Measurements from ENCODE around the gene DOK4.
A peak's percentile ranks its signal among the peaks of the same experiment; 100 is the strongest.

Gene DOK4

DNA sequence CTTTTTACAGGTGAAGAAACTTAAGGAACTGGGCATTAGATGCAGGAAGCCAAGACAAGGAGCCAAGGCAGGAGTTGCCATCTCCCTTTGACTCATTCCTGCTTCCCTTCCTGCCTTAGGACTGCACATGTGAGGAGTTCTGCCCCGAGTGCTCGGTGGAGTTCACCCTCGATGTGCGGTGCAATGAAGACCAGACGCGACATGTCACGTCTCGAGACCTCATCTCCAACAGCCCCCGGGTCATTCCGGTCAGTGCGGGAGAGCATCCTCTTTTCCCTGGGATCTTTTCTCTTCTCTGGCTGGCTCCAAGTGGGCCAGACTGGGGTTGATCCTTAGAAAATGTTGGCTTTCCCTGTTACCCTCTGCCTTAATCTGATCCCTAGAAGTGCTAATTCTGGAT is 17.2 kb downstream of the DOK4 start:
- H3K4me3 ChIP-seq (replicated peaks; ENCODE audit: low read depth, low read length): no peak overlapping the region
- TF ChIP-seq, protein P1, sequence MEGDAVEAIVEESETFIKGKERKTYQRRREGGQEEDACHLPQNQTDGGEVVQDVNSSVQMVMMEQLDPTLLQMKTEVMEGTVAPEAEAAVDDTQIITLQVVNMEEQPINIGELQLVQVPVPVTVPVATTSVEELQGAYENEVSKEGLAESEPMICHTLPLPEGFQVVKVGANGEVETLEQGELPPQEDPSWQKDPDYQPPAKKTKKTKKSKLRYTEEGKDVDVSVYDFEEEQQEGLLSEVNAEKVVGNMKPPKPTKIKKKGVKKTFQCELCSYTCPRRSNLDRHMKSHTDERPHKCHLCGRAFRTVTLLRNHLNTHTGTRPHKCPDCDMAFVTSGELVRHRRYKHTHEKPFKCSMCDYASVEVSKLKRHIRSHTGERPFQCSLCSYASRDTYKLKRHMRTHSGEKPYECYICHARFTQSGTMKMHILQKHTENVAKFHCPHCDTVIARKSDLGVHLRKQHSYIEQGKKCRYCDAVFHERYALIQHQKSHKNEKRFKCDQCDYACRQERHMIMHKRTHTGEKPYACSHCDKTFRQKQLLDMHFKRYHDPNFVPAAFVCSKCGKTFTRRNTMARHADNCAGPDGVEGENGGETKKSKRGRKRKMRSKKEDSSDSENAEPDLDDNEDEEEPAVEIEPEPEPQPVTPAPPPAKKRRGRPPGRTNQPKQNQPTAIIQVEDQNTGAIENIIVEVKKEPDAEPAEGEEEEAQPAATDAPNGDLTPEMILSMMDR (IDR thresholded peaks at IDR 0.05; ENCODE audit: low read depth, low read length, missing control alignments): no peak
- DNase-seq (ENCODE audit: extremely low read depth, low read depth): no peak

DNA sequence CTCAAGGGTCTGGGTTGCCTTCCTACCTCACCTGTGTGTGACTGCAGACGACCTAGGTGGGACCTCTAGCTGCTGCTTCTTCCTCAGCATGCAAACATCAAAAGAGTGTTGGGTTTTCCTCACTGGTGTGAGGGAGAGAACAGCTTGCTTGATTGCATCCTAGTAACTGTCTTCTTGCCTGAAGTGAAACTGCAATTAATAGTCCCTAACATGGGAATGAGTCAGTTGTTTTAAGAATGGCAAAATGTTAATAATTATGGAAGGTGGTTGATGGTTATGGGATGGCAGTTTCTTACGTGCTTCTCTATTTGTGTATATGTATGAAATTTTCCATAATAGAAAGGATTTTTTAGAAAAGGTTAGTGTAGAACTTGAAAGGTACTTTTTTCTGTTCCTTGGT is 17.9 kb downstream of the DOK4 start:
- TF ChIP-seq, protein P1 (IDR thresholded peaks at IDR 0.05; ENCODE audit: low read depth, low read length, missing control alignments): no peak
- no peak overlapping the region for H3K4me3 ChIP-seq (replicated peaks; ENCODE audit: low read depth, low read length)
- no peak for DNase-seq (ENCODE audit: extremely low read depth, low read depth)

DNA sequence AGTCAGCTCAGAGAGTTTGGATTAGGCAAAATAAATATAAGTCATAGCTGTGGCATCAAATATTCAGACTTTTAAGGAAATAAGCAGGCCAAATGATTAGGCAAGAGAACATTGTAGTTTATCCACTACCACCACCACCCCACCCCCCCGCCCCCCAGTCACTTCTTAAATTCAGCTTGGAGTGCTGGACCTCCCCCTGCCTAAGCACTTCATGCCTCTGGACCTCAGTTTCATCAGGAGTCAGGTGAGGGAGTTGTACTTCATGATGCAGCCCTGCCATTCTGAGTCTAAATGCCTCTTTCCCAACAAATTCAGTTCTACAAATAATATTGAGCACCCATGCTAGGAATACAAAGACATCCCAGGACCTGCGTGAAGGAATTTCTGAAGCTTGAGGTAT is 21.8 kb downstream of the DOK4 start:
- no peak overlapping the region for H3K4me3 ChIP-seq (replicated peaks; ENCODE audit: low read depth, low read length)
- TF ChIP-seq, protein P1 (IDR thresholded peaks at IDR 0.05; ENCODE audit: low read depth, low read length, missing control alignments): no peak
- DNase-seq (ENCODE audit: extremely low read depth, low read depth): no peak

DNA sequence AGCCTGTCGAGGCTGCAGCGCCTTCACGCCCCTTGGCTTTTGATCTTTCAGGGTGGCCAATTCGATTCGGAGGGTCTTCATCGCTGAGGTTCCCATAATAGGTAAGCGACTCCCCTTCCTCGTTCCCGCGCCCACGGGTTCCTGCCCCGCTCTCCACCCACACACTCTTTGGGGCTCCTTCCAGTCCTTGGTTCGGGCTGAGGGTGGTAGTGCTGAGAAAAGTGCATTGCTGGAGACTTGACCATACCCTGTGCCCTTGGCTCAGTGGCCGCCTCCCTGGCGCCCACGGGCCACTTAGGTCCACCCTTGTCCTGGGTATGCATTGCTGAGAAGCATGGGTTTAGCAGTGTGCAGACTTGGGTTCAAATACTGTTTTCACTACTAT is 23.3 kb downstream of the DOK4 start:
- H3K4me3 ChIP-seq (replicated peaks; ENCODE audit: low read depth, low read length): peak overlapping the region; percentile 94
- TF ChIP-seq, protein P1 (IDR thresholded peaks at IDR 0.05; ENCODE audit: low read depth, low read length, missing control alignments): no peak
- DNase-seq (ENCODE audit: extremely low read depth, low read depth): no peak

DNA sequence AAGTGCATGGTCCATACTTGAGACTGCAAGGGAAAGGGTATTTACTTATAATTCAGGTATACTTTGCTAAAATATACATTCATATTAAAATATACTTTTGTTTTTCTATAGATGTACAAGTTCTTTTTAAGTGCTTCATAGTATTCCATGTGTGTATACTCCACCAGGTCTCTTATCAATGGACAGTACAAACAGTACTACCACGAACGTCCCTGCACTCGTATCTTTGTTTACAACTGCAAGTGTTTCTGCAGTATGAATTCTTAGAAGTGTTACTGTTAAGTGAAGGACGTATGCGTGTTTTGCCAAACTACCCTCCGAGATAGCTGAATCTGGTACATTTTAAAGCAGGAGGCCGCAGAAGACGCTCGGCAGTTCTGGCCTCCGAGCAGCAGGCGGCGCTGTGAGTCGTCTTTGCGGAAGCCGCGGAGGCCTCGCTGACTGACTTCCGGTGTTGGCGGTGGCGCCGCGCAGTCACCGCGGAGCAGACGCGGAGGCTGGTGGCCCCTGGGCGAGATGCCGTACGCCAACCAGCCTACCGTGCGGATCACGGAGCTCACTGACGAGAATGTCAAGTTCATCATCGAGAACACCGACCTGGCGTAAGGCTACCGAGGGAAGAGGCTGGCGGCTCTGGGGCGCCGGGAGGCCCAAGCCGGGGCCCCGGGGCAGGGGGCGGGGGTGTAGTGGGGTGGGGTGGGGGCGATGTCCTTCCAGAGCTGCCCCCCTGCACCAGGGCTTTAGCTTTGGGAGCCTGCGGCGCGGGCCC is 23.9 kb downstream of the DOK4 start, which contains the start of gene POLR2C:
TSS of gene POLR2C (plus strand) at position 471 of the 769 bp plus-strand sequence. CDS start at position 517, 46 bp downstream.
- TF ChIP-seq, protein P1 (IDR thresholded peaks at IDR 0.05; ENCODE audit: low read depth, low read length, missing control alignments): peak; percentile 75
- H3K4me3 ChIP-seq (replicated peaks; ENCODE audit: low read depth, low read length): peak within 1 kb of the TSS; percentile 94
- DNase-seq (ENCODE audit: extremely low read depth, low read depth): peak; percentile 56

DNA sequence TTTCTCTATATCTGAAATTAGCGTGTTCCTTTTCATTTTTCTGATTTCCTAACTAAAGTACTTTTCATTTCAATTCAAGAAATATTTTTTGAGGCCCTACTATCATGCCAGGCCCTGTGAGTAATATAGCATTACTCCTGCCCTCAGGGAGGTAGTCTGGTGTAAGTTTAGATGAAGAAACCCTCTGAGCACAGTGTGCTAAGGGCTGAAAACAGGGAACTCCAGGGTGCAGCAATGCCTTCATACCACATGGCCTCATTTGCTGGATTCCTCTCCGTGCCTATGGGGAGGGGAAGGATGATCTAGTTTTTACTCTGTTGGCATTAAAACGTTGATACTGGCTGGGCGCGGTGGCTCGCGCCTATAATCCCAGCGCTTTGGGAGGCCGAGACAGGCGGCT is 34.3 kb downstream of the DOK4 start:
- DNase-seq (ENCODE audit: extremely low read depth, low read depth): no peak
- TF ChIP-seq, protein P1 (IDR thresholded peaks at IDR 0.05; ENCODE audit: low read depth, low read length, missing control alignments): no peak
- no peak overlapping the region for H3K4me3 ChIP-seq (replicated peaks; ENCODE audit: low read depth, low read length)

All from HFF-Myc (cell line).